H7 (cell line): ENCODE data around the gene PRDM15. TPM values are rescaled to one million over a fixed set of nuclear protein-coding genes. Genes with fewer than 3 reads are reported as not detected.

ENCODE experiments used
- DNase-seq: peaks from one replicate; pipeline ENCODE4 v3.0.0; 2012
- H3K27me3 ChIP-seq: 2 replicates; pipeline ENCODE4 v1.6.0; 2011; ENCODE audit warnings: mild to moderate bottlenecking, low read length; ENCODE audit not compliant: control insufficient read depth, insufficient read depth
- H3K36me3 ChIP-seq: replicated peaks from 2 replicates; pipeline ENCODE4 v1.5.1; 2011; ENCODE audit warnings: low read length; ENCODE audit not compliant: control insufficient read depth, insufficient read depth
- H3K4me3 ChIP-seq: 2 replicates; pipeline ENCODE4 v1.5.1; 2011; ENCODE audit warnings: low read depth, mild to moderate bottlenecking, control low read depth, low read length, moderate library complexity; ENCODE audit not compliant: insufficient read depth
- total RNA-seq: library from RNA; depleted of rRNA; stranded (reverse); fragments of >200 nt; shearing (Covaris generic); gene quantifications from 2 replicates; pipeline ENCODE4 v1.2.3, GENCODE V29; 2014

Gene PRDM15
- total RNA-seq, 1 experiment from 2014 or later: 6.7 TPM

DNA sequence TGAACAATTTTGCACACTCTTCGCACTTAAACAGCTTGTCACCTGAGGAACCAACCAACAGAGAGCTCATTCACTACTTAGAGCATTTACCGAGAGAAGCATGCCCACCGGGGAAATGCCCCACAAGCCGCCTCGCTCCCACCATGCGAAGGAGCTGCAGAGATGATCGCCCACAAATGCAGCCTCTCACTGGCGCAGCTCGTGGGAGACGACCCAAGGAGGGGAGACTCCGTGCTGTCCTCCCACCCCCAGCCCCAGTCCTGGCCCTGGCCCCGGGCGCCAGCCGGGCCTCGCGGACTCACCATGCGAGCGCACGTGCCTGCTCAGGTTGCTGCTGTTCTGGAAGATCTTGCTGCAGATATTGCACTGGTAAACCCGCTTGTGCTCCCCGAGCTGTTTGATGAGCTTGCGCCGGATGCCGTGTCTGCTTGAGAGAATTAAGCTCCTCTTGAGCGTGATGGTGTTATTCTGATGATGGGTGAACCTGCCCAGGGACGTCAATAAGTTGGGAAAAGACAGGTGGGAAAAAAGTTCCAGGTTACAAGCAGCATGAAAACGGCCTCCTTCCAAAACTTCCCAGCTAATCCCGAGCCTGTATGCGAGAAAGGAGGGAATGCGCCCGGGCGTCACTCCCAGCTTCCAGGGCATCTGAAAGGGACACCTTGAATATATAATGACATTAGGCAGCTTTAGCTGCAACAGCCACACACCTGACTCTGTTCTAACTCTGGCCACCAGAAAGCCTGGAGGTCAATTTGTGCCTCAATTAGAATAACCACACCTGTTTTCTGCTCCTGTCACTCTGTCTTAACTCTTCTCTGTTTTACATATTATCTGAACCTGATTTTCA, 42.8 kb downstream of the PRDM15 start:
- Histone ChIP-seq H3K4me3 (no peak overlapping the region), H3K27me3 (no peaks in the 10 kb centered on the region), H3K36me3 (peaks cover 1% of the 10 kb centered on the region; the same call in 1 of the 2 replicates)
- DNase-seq: peak; percentile 64

DNA sequence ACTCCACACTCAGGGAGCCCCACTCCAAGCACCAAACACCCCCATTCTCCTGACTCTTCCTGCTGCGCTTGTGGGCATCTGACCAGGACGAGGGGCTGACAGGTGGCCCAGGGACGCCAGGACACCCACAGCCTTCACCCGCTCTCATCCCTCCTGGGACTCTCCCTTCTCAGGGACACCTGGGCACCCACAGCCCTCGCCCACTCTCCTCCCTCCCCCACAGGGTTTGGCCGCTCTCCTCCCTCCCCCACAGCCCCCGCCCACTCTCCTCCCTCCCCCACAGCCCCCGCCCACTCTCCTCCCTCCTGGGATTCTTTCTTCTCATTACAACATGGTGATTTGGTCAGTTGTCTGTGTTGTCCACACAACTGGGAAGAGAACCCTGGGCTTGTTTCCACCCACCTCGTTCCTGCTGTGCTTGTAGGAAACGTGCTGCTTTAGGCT, 43.4 kb downstream of the PRDM15 start:
- DNase-seq: peak; percentile 74
- Histone ChIP-seq H3K36me3 (peaks cover 1% of the 10 kb centered on the region; the same call in 1 of the 2 replicates), H3K4me3 (no peak overlapping the region), H3K27me3 (no peaks in the 10 kb centered on the region)

DNA sequence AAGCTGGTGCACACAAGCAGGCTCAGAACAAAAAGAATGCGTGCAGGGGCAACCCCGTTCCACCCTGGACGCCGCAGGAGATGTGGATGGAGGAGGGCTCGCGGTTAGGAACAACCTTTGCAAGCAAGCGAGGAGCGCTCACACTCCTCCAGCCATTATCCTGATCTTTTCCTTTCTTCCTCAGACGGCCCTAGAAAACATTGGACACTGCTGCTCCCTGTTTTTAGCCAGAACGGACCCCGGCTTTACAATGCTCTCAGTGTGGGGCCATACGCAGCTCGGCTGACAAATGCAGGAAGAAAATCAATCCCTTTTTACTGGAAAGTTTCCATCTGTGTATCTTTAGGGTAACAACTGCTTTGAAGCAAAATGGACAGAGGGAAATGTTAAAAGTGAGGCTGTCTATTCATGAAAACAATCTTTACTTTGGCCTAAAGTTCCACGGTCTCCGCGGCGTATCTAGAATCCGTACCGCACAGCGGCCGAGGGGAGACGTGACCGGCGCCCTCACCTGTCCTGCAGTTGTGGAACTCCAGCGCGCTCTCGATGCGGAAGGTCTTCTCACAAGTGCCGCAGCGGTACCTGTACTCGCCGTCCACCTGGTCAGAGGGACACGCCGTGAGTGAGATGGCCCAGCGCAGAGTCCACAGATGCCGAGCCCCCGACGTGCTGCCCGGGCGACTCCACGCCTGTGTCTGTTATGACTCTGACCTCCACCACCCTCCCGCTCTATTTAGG, 44.0 kb downstream of the PRDM15 start:
- DNase-seq: no peak
- H3K36me3 ChIP-seq: peaks cover 1% of the 10 kb centered on the region; the same call in 1 of the 2 replicates

DNA sequence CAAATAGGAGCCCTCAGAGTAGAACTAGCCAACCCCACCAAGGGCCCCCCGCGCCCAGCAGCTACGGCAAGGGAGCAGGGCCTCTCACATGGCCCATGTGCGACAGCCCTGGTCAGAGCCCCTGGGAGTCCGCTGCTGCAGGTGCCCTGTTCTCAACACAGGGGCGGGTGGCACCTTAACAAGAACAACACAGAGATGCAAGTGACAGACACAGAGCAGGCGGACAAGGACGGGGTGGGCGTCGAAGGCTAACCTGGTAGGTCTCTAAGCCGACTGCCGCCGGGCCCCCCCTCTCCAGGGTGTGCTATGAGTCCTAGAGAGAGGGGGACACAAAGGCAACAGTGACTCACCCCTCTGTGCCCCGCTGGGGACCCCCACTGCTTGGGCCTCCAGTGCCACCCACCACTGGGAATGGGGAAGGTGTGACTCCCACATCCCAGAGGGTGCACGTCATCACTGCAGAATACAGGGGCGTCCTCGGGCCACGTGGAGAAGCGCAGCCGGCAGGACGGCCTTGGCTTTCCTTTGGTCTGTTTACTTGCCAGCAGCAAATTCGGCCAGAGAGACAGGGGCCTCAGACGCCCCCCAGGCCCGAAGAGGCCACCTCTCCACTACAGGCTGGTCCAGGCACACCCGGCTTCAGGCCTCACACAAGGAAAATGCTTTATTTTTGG, 44.8 kb downstream of the PRDM15 start:
- DNase-seq: peak; percentile 47
- no peak overlapping the region for H3K4me3 ChIP-seq
- H3K27me3 ChIP-seq: no peaks in the 10 kb centered on the region
- H3K36me3 ChIP-seq: peaks cover 1% of the 10 kb centered on the region; the same call in 1 of the 2 replicates

More for the DNA sequence above, 44.0 kb downstream of the PRDM15 start:
- H3K4me3 ChIP-seq: no peak overlapping the region
- H3K27me3 ChIP-seq: no peaks in the 10 kb centered on the region

DNA sequence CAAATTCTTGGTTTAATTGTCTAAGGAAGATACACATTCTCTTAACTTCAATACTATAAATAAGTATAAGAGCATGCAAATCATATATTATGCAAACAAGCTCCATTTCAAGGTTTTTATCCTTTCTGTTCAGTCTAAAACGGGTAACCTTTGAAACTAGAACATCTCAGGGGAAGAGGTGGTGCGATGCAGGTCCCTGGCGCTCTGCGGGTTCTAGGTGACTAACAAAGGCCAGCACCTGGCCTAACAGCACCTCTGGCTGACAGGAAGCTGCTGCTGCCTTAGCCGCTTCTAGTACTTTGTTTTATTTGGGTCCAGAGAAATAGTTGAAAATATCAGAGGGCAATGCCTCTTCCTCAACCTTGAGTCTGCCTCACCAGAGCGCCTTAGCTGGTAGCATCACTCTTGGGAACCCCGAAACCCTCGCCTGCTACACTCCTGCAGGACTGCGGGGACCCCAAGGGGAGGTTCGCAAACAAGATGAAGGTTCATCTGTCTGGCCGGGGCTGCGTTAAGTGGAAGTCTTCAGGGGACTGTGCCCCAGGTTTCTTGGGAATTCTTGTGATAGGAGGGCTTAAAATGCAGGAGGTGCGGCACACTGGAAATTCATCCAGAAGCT, 45.5 kb downstream of the PRDM15 start:
- DNase-seq: no peak
- H3K4me3 ChIP-seq: no peak overlapping the region
- no peaks in the 10 kb centered on the region for H3K27me3 ChIP-seq
- peaks cover 1% of the 10 kb centered on the region; the same call in 1 of the 2 replicates for H3K36me3 ChIP-seq

DNA sequence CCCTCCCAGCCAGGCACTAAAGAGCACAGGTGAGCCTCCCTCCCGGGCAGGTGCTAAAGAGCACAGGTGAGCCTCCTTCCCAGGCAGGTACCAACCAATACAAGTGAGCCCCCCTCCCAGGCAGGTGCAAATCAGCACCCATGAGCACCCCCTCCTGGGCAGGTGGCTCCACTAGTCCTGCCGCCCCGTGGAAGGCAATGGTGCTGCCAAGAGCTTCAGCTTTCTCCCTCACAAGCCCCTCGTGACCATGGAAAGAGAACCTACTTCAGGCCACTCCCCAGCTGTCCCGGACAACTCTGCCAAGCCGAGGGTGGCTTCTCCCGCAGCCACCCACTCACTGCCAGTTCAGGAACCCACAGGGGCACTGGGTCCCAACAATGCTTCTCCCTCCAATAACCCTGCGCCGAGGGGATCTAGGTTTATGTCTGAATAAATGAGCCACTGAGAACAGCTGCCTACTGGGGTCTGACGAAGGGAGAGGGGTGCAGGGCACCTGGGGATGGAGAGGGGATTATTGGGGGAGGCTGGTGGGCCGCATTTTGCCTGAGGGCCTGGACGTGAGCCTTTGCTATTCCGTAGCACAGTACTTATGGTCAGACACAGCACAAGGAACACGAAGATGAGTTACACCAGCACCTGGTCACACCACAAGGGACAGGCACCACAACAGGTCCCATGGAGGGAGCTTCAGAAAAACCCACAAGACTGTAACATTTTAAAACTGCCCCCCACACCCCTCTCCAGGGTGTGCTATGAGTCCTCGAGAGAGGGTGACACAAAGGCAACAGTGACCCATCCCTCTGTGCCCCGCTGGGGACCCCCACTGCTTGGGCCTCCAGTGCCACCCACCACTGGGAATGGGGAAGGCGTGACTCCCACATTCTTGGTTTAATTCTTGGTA, 46.3 kb downstream of the PRDM15 start:
- no peak overlapping the region for H3K4me3 ChIP-seq
- H3K36me3 ChIP-seq: peaks cover 1% of the 10 kb centered on the region; the same call in 1 of the 2 replicates
- DNase-seq: peak; percentile 53
- H3K27me3 ChIP-seq: no peaks in the 10 kb centered on the region

DNA sequence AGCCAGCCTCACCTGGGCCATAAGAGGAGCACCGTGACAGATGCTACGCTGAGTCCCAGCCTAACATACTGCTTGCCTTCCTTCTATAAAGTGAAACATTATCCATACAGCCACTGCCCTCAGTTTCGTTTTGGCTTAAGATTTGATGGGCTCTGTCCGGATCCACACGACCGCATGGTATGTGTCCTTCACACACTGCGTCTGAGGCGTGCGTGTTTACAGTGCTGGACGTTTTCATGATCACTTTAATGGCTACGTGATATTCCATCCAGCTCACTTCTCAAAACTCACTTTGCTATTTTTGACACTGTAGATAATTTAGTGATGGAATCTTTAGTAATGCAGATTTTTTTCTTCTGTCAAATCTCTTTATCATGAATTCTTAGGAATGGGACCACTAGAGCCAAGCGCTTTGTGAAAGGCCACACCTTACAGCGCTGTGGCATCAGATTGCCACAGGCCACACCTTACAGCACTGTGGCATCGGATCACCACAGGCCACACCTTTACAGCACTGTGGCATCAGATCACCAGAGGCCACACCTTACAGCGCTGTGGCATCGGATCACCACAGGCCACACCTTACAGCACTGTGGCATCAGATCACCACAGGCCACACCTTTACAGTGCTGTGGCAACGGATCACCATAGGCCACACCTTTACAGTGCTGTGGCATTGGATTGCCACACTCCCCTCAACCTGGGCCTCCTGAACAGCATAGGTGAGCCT, 47.1 kb downstream of the PRDM15 start:
- no peaks in the 10 kb centered on the region for H3K27me3 ChIP-seq
- H3K36me3 ChIP-seq: peaks cover 1% of the 10 kb centered on the region; the same call in 1 of the 2 replicates
- no peak overlapping the region for H3K4me3 ChIP-seq
- DNase-seq: no peak

DNA sequence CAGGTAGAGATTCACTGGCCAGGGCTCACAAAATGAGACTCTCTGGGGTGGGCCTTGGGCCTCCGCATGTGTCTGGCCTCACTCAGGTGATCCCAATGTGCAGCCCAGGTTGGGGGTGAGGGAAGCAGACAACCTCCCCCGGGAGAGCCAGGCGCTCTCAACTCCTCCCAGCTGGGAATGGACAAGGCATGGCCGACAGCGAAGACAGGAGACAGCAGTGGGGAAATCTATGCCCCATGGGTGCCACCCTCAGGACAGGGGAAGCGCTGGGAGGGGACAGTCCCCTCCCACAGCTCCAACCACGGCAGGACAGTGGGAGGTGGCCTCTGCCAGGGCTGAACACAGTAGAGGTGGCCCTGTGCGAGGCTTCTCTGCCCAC, 47.7 kb downstream of the PRDM15 start:
- H3K27me3 ChIP-seq: no peaks in the 10 kb centered on the region
- H3K4me3 ChIP-seq: no peak overlapping the region
- peaks cover 1% of the 10 kb centered on the region; the same call in 1 of the 2 replicates for H3K36me3 ChIP-seq
- DNase-seq: no peak

DNA sequence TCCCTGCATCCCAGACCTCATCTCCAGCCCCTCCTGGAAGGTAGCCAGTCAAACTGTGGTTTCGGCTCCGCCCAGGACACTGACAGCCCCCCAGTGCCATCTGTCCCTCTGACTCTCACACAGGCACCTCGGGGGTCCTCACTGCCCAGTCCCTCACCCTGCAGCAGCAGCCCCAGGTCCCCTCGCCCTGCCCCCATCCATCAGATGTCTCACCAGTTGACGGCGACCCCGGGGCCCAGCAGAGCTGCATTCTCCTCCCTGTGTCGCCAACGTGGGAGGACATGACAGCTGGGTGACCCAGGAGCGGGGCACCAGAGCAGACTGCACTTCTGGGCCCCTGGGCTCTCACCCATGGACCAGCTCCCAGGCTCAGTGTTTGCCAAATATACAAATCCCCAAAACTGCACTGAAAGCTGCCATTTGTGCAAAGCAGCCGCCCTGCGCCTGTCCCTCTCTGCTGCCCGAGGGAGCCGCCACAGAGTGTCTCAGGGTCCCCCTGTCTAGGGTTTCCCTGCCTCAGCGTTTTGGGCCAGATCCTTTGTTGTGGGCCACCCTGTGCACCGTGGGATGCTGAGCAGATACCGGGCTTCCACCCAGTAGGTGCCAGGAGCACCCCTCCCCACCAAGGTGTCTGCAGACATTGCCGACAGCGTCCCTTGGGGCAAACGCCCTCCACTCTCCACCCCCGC, 48.2 kb downstream of the PRDM15 start:
- DNase-seq: peak; percentile 58
- peaks cover 1% of the 10 kb centered on the region for H3K36me3 ChIP-seq
- no peak overlapping the region for H3K4me3 ChIP-seq
- H3K27me3 ChIP-seq: no peaks in the 10 kb centered on the region

DNA sequence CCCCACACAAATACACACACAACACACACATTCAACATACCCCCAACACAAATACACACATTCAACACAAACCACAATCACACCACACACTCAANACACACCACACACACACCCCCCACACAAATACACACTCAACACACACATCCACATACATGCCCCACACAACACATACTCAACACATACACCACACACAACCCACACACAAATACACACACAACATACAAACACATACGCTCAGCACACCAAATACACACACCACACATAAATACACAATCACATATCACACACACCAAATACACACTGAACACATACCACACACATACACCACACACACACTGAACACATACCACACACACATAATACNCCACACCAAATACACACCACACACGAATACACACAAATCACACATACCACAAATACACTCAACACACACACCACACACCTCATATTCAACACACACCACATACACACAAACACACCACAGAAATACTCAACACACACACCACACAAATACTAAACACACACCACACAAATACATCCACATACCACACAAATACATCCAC, 48.9 kb downstream of the PRDM15 start:
- H3K27me3 ChIP-seq: no peaks in the 10 kb centered on the region
- peaks cover 1% of the 10 kb centered on the region for H3K36me3 ChIP-seq
- no peak for DNase-seq
- no peak overlapping the region for H3K4me3 ChIP-seq

DNA sequence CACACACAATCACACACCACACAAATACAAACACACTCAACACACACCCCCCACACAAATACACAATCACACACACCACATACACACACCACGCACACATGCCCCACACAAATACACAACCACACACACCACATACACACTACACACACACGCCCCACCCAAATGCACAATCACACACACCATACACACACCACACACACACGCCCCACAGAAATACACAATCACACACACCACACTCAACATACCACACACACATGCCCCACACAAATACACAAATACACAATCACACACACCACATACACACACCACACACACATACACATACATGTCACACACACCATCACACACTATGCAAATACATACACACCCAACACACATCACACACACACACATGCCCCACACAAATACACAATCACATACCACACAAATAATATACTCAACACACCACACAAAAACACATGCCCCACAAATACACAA, 50.2 kb downstream of the PRDM15 start:
- peaks cover 1% of the 10 kb centered on the region for H3K36me3 ChIP-seq
- DNase-seq: no peak
- no peaks in the 10 kb centered on the region for H3K27me3 ChIP-seq
- H3K4me3 ChIP-seq: no peak overlapping the region
